ENCODE measurements around the gene PTPRU.

DNA sequence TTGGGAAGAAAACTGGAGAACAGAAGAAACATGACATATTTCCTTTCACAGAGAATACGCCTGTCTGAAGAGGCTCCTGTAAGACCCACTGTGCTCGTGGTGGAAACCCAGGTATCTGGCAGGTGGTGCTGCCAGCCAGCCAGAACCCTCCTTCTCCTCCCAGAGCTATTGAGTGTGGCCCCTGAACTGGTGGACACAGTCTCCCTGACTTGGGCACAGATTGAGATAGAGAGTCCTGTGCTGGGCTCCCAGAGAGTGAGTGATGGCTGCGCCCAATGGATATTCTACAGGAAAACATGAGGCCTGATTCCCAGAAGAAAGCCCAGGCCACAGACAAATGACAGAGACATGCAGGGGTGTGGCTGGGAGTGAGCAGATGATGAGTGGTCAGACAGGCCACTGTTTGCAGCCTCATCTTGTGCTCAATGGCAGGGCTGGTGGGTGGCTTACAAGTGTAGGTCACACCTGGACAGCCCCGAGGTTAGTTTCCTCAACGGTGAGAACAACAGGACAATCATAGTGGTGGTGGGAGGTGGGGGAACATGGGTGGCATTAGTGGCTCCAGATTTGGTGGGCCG, 127.9 kb downstream of the PTPRU start:
- TF ChIP-seq POLR2AphosphoS5 (IDR thresholded peaks at IDR 0.05; ENCODE audit: borderline replicate concordance, low read depth, low read length) (no peak), EZH2 (IDR thresholded peaks at IDR 0.05) (no peak), FOXP2 (optimal IDR thresholded peaks at IDR 0.05; ENCODE audit: control extremely low read depth, extremely low read length, insufficient read depth) (no peak)

Measured in SK-N-MC (cell line).